Thyroid gland (tissue), 4 donors: ENCODE measurements around the gene RBMS1. TPM values are rescaled to one million over a fixed set of nuclear protein-coding genes. Genes with fewer than 3 reads are reported as not detected.
A peak's percentile ranks its signal among the peaks of the same experiment; 100 is the strongest.

Experiments
- DNase-seq, 2 donors: peaks; one replicate each; pipeline ENCODE4 v3.0.0-alpha.2; 2019
- H3K27ac ChIP-seq, 3 donors: fragments of 200-600 bp; sonication (generic); 1 replicate in 2 of 3; 2 replicates in 1 of 3; pipeline ENCODE4 v1.5.1; 2016 to 2019; ENCODE audit warnings: mild to moderate bottlenecking in 1 of 3, moderate library complexity in 1 of 3
- H3K27me3 ChIP-seq: fragments of 200-600 bp; sonication (generic); one replicate; pipeline ENCODE4 v1.5.1; 2019
- H3K36me3 ChIP-seq, 2 donors: fragments of 200-600 bp; sonication (generic); one replicate each; pipeline ENCODE4 v1.5.1; 2016 to 2019
- H3K4me1 ChIP-seq, 2 donors: fragments of 200-600 bp; sonication (generic); one replicate each; pipeline ENCODE4 v1.5.1; 2017 to 2019
- H3K4me3 ChIP-seq, 3 donors: fragments of 200-600 bp; sonication (generic); replicated peaks in 1 of 3; 1 replicate in 2 of 3; 2 replicates in 1 of 3; pipeline ENCODE4 v1.5.1; 2016; ENCODE audit warnings: mild to moderate bottlenecking in 1 of 3
- H3K9me3 ChIP-seq: fragments of 200-600 bp; sonication (generic); one replicate; pipeline ENCODE4 v1.5.1; 2017
- POLR2A ChIP-seq, 2 donors: fragments of 450-650 bp; IDR thresholded peaks; one replicate each; pipeline ENCODE4 v1.6.1; 2017; ENCODE audit warnings: antibody characterized with exemption in 2 of 2, mild to moderate bottlenecking in 2 of 2, moderate library complexity in 1 of 2
- WGBS, 2 donors: methylation state at CpG; one replicate each; pipeline ENCODE4 v1.1.5; 2017; 5-methylcytosine and 5-hydroxymethylcytosine counted together
- intact Hi-C: fragments of 100-400 bp; cut with DNase I; formaldehyde crosslinking; loops from one replicate; pipeline ENCODE4 v1.15.1; 2023
- total RNA-seq, 4 donors: library from RNA; depleted of rRNA; stranded (reverse); fragments of >200 nt; gene quantifications; one replicate each; pipeline ENCODE4 v1.2.3, GENCODE V29; 2016
- TF ChIP-seq, protein P1 (sequence below), 6 experiments: fragments of 200-600 bp in 3 of 6; fragments of 450-650 bp in 3 of 6; sonication (generic) in 3 of 6; IDR thresholded peaks; one replicate each; pipeline ENCODE4 v1.5.1; 2016 to 2019; ENCODE audit warnings: antibody characterized with exemption in 6 of 6, mild to moderate bottlenecking in 2 of 6, inconsistent platforms in 1 of 6, moderate library complexity in 1 of 6

Gene RBMS1
- total RNA-seq, 4 donors from 2014 or later = 50.9 to 80.1 (median 69.0) TPM

DNA sequence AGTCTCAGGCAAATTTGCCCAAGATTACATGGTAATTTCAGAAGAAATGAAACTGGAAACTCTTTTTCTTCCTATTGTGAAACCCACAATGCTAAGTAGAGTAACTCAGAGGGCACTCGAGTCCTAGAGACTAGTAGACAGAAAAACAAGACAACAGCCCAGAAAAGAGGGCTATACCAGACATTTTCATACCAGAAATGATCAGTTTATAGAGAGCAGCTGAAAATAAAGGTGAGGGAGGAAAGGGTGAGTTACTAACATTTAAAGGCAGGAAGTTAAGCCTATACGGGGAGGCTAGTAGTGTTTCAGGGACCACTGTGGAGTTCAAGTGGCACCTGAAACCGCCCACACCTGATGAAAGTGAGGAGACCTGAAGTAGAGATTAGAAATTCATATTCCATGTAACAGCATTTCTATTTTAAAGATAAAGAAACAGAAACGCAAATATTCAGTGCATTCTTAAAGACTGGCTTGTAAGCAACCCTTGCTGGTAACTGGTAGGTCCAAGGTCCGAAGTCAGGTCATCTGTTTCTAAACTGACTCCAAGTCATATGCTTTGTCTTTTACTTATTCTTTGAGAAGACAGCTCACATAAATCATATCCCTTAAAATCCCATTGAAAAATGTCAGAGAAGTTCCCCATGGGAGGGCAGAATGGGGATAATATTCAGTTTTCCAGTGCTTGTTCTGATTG lies 148.4 kb downstream of the RBMS1 start:
- intact Hi-C loops = no loop called here
- no peak overlapping the region for H3K4me3 ChIP-seq
- H3K36me3 ChIP-seq = no peaks in the 10 kb centered on the region
- DNase-seq = no peak
- TF ChIP-seq, protein P1, sequence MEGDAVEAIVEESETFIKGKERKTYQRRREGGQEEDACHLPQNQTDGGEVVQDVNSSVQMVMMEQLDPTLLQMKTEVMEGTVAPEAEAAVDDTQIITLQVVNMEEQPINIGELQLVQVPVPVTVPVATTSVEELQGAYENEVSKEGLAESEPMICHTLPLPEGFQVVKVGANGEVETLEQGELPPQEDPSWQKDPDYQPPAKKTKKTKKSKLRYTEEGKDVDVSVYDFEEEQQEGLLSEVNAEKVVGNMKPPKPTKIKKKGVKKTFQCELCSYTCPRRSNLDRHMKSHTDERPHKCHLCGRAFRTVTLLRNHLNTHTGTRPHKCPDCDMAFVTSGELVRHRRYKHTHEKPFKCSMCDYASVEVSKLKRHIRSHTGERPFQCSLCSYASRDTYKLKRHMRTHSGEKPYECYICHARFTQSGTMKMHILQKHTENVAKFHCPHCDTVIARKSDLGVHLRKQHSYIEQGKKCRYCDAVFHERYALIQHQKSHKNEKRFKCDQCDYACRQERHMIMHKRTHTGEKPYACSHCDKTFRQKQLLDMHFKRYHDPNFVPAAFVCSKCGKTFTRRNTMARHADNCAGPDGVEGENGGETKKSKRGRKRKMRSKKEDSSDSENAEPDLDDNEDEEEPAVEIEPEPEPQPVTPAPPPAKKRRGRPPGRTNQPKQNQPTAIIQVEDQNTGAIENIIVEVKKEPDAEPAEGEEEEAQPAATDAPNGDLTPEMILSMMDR (IDR thresholded peaks at IDR 0.05) = no peak
- TF ChIP-seq POLR2A (IDR thresholded peaks at IDR 0.05) = no peak
- H3K4me1 ChIP-seq = peaks cover 0 to 5% of the 10 kb centered on the region in 2 donors
- no peak overlapping the region for H3K27ac ChIP-seq
- no peaks in the 10 kb centered on the region for H3K9me3 ChIP-seq
- H3K27me3 ChIP-seq = no peaks in the 10 kb centered on the region
- whole genome bisulfite sequencing, 2 donors = 88 to 90% methylated on average over 5 of the region's 5 CpGs

GRCh38 chr2:160343404-160343803 lies 150.2 kb downstream of the RBMS1 start:
- TF ChIP-seq, protein P1 (IDR thresholded peaks at IDR 0.05) = no peak
- TF ChIP-seq POLR2A (IDR thresholded peaks at IDR 0.05) = no peak
- Histone ChIP-seq H3K4me1 (peaks cover 0 to 5% of the 10 kb centered on the region in 2 donors), H3K27ac (no peak overlapping the region), H3K36me3 (no peaks in the 10 kb centered on the region), H3K27me3 (no peaks in the 10 kb centered on the region), H3K9me3 (no peaks in the 10 kb centered on the region), H3K4me3 (no peak overlapping the region)
- intact Hi-C loops = no loop called here
- WGBS, 2 donors = 89 to 94% methylated on average over 2 of the region's 2 CpGs
- no peak for DNase-seq

- no peak for DNase-seq
- H3K36me3 ChIP-seq = no peaks in the 10 kb centered on the region
- no peak overlapping the region for H3K4me3 ChIP-seq
- 88 to 91% methylated on average over 2 of the region's 2 CpGs for WGBS, 2 donors
- no peak overlapping the region for H3K27ac ChIP-seq
- no peaks in the 10 kb centered on the region for H3K9me3 ChIP-seq
- intact Hi-C loops = loop anchor here (10.0 kb wide), 1 partner anchor 65 kb away; no protein-coding TSS in a partner anchor
- no peak for TF ChIP-seq POLR2A (IDR thresholded peaks at IDR 0.05)
- TF ChIP-seq, protein P1 (IDR thresholded peaks at IDR 0.05) = no peak
- peaks cover 3 to 8% of the 10 kb centered on the region in 2 donors for H3K4me1 ChIP-seq
- H3K27me3 ChIP-seq = no peaks in the 10 kb centered on the region
These were observed 153.9 kb downstream of the RBMS1 start for GRCh38 chr2:160339726-160340125.

DNA sequence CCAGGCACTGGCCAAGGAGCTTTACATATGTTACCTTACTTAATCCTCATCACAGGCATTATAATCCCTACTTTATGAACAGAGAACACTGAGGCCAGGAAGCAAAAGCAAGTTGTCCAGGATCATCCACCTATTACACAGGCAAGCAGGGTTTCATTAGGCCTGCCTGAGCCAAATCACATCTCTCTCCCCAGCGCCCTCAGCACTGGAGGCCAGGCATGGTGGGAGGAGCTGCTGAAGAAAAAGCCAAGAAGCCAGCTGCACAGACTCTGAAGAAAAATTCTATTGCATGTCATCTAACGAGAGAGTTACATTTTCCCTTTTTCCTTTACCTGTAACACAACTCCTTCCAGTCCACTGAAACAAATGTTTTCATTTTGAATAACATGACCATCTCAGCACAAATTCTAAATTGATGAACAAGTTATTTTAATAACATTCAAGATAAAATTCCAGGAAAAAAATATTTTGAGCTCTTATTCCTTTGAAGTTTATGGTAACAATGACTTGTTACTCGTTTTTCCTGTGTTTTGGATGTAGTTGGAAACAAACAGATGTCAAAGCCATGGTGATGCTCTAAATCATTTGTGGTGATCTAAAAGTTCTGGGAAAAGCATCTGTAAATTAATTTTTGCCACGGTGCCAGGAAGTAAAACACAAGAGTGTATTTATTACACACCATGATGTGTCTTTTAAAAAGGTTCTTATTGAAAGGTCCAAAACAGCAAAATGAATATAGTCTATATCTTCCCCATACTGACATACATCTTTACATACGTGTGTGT lies 154.5 kb downstream of the RBMS1 start:
- no peak overlapping the region for H3K4me3 ChIP-seq
- H3K27me3 ChIP-seq = no peaks in the 10 kb centered on the region
- no peak overlapping the region for H3K27ac ChIP-seq
- WGBS, 2 donors = 66 to 68% methylated on average over 5 of the region's 5 CpGs
- H3K36me3 ChIP-seq = no peaks in the 10 kb centered on the region
- TF ChIP-seq, protein P1 (IDR thresholded peaks at IDR 0.05) = no peak
- intact Hi-C loops = loop anchor here (10.0 kb wide), 1 partner anchor 66 kb away; no protein-coding TSS in a partner anchor
- DNase-seq = peak in 1 of 2 donors; percentile 8
- no peaks in the 10 kb centered on the region for H3K9me3 ChIP-seq
- H3K4me1 ChIP-seq = peaks cover 9 to 14% of the 10 kb centered on the region in 2 donors

- peaks cover 20 to 26% of the 10 kb centered on the region in 2 donors for H3K4me1 ChIP-seq
- 62 to 79% methylated on average over 3 of the region's 3 CpGs for WGBS, 2 donors
- no peak overlapping the region for H3K27ac ChIP-seq
- no peaks in the 10 kb centered on the region for H3K27me3 ChIP-seq
- H3K9me3 ChIP-seq = no peaks in the 10 kb centered on the region
- no peak for TF ChIP-seq POLR2A (IDR thresholded peaks at IDR 0.05)
- TF ChIP-seq, protein P1 (IDR thresholded peaks at IDR 0.05) = no peak
- H3K4me3 ChIP-seq = no peak overlapping the region
- DNase-seq = no peak
- no peaks in the 10 kb centered on the region for H3K36me3 ChIP-seq
- intact Hi-C loops = loop anchor here (10.0 kb wide), 1 partner anchor 67 kb away; no protein-coding TSS in a partner anchor
These were observed 155.9 kb downstream of the RBMS1 start for GRCh38 chr2:160337728-160338127.
